Ectodermal cell (in vitro differentiated cells): Measurements from ENCODE around the gene CYP4F8.
"Not testable (repeated sequence)": the region's sequence is repeated elsewhere in the genome, so short reads cannot be mapped to it uniquely, and the experiment has no call there.

Experiments
- H3K27ac ChIP-seq: 2 replicates; pipeline ENCODE4 v1.7.0; 2013; ENCODE audit warnings: mild to moderate bottlenecking, low read depth, low read length; ENCODE audit not compliant: insufficient read depth, poor library complexity, severe bottlenecking
- H3K27me3 ChIP-seq: 2 replicates; pipeline ENCODE4 v1.7.0; 2013; ENCODE audit warnings: mild to moderate bottlenecking, low read length; ENCODE audit not compliant: insufficient read depth, control insufficient read depth, poor library complexity, severe bottlenecking
- H3K36me3 ChIP-seq: one replicate; pipeline ENCODE4 v1.7.0; 2013; ENCODE audit warnings: low read length; ENCODE audit not compliant: control insufficient read depth, insufficient read depth
- H3K4me1 ChIP-seq: one replicate; pipeline ENCODE4 v1.7.0; 2013; ENCODE audit warnings: low read length; ENCODE audit not compliant: control insufficient read depth, insufficient read depth
- H3K4me3 ChIP-seq: 2 replicates; pipeline ENCODE4 v1.7.0; 2013; ENCODE audit warnings: low read depth, low read length, control low read depth; ENCODE audit not compliant: insufficient read depth
- H3K9me3 ChIP-seq: 2 replicates; pipeline ENCODE4 v1.7.0; 2013; ENCODE audit warnings: mild to moderate bottlenecking, low read length, moderate library complexity; ENCODE audit not compliant: control insufficient read depth
- WGBS, 2 experiments: methylation state at CpG; one replicate each; pipeline ENCODE4 v1.1.7; 2013; ENCODE audit warnings: missing lambda C conversion rate in 2 of 2; 5-methylcytosine and 5-hydroxymethylcytosine counted together

Gene CYP4F8

GRCh38 chr19:15589760-15590451, 25.1 kb upstream of the CYP4F8 start:
- WGBS, 2 experiments = 71% methylated on average over 5 of the region's 5 CpGs
- Histone ChIP-seq H3K36me3 (no peaks in the 10 kb centered on the region), H3K27ac (no peak overlapping the region), H3K27me3 (no peaks in the 10 kb centered on the region), H3K9me3 (peaks cover 10% of the 10 kb centered on the region), H3K4me3 (no peak overlapping the region), H3K4me1 (no peaks in the 10 kb centered on the region)

- H3K4me1 ChIP-seq = no peaks in the 10 kb centered on the region
- H3K36me3 ChIP-seq = no peaks in the 10 kb centered on the region
- no peaks in the 10 kb centered on the region for H3K27me3 ChIP-seq
- WGBS, 2 experiments = 70 to 71% methylated on average over 4 of the region's 4 CpGs
- H3K27ac ChIP-seq = no peak overlapping the region
- no peak overlapping the region for H3K4me3 ChIP-seq
- H3K9me3 ChIP-seq = peaks cover 13% of the 10 kb centered on the region
These were observed 23.2 kb upstream of the CYP4F8 start for GRCh38 chr19:15591796-15592195.

GRCh38 chr19:15592506-15592905, 22.5 kb upstream of the CYP4F8 start:
- not testable (repeated sequence) for H3K36me3 ChIP-seq, H3K27ac ChIP-seq, H3K27me3 ChIP-seq, H3K4me1 ChIP-seq, H3K4me3 ChIP-seq
- 34 to 53% methylated on average over 4 to 5 of the region's 5 CpGs for WGBS, 2 experiments
- peaks cover 13% of the 10 kb centered on the region for H3K9me3 ChIP-seq

- WGBS, 2 experiments = 54 to 79% methylated on average over 4 of the region's 4 CpGs
- peaks cover 13% of the 10 kb centered on the region for H3K9me3 ChIP-seq
- H3K27ac ChIP-seq, H3K4me1 ChIP-seq, H3K27me3 ChIP-seq, H3K36me3 ChIP-seq, H3K4me3 ChIP-seq: not testable (repeated sequence)
These were observed 21.3 kb upstream of the CYP4F8 start for GRCh38 chr19:15593766-15594165.

GRCh38 chr19:15595069-15595468, 19.9 kb upstream of the CYP4F8 start:
- Histone ChIP-seq H3K9me3 (peaks cover 13% of the 10 kb centered on the region), H3K27me3 (no peaks in the 10 kb centered on the region), H3K36me3 (no peaks in the 10 kb centered on the region), H3K4me1 (no peaks in the 10 kb centered on the region), H3K27ac (no peak overlapping the region), H3K4me3 (no peak overlapping the region)
- 48 to 55% methylated on average over 6 of the region's 6 CpGs for whole genome bisulfite sequencing, 2 experiments

GRCh38 chr19:15607978-15608925, 6.8 kb upstream of the CYP4F8 start:
- H3K4me3 ChIP-seq, H3K36me3 ChIP-seq, H3K4me1 ChIP-seq, H3K9me3 ChIP-seq, H3K27me3 ChIP-seq, H3K27ac ChIP-seq: not testable (repeated sequence)
- 84 to 86% methylated on average over 27 of the region's 27 CpGs for WGBS, 2 experiments

- H3K4me1 ChIP-seq = no peaks in the 10 kb centered on the region
- H3K27me3 ChIP-seq = no peaks in the 10 kb centered on the region
- WGBS, 2 experiments = 67 to 70% methylated on average over 8 of the region's 8 CpGs
- peaks cover 2% of the 10 kb centered on the region for H3K9me3 ChIP-seq
- no peak overlapping the region for H3K4me3 ChIP-seq
- no peaks in the 10 kb centered on the region for H3K36me3 ChIP-seq
- no peak overlapping the region for H3K27ac ChIP-seq
These were observed 5.8 kb upstream of the CYP4F8 start for GRCh38 chr19:15609261-15609660.

GRCh38 chr19:15612342-15612741, 2.7 kb upstream of the CYP4F8 start:
- no peaks in the 10 kb centered on the region for H3K27me3 ChIP-seq
- peaks cover 6% of the 10 kb centered on the region for H3K9me3 ChIP-seq
- H3K36me3 ChIP-seq = no peaks in the 10 kb centered on the region
- 16 to 38% methylated on average over 4 to 5 of the region's 5 CpGs for WGBS, 2 experiments
- H3K27ac ChIP-seq = no peak overlapping the region
- no peak overlapping the region for H3K4me3 ChIP-seq
- no peaks in the 10 kb centered on the region for H3K4me1 ChIP-seq

GRCh38 chr19:15613338-15613737, 1.7 kb upstream of the CYP4F8 start:
- WGBS, 2 experiments = 82 to 89% methylated on average over 3 of the region's 3 CpGs
- Histone ChIP-seq H3K27me3 (no peaks in the 10 kb centered on the region), H3K9me3 (peaks cover 8% of the 10 kb centered on the region), H3K27ac (no peak overlapping the region), H3K4me1 (no peaks in the 10 kb centered on the region), H3K36me3 (no peaks in the 10 kb centered on the region), H3K4me3 (no peak overlapping the region)

GRCh38 chr19:15615526-15615925, 508 bp downstream of the CYP4F8 start:
- Histone ChIP-seq H3K36me3 (no peaks in the 10 kb centered on the region), H3K9me3 (peaks cover 14% of the 10 kb centered on the region), H3K27ac (no peak overlapping the region), H3K4me1 (no peaks in the 10 kb centered on the region), H3K27me3 (no peaks in the 10 kb centered on the region), H3K4me3 (no peak overlapping the region)
- WGBS, 2 experiments = 72 to 73% methylated on average over 14 of the region's 14 CpGs
